A549 (cell line): Measurements from ENCODE around the gene TBC1D14. TPM values are rescaled to one million over a fixed set of nuclear protein-coding genes. Genes with fewer than 3 reads are reported as not detected.

Experiments used
- ATAC-seq, 2 experiments: fragments of 200-7000 bp in 1 of 2; fragments of >200 bp in 1 of 2; cut with Nextera tagmentation in 1 of 2; cut with Tn5 transposase in 1 of 2; 3 replicates each; pipeline versions ENCODE4 v1.8.0 to v1.9.1; 2018 to 2020; ENCODE audit warnings: mild to moderate bottlenecking in 1 of 2, moderate library complexity in 1 of 2
- CTCF ChIA-PET: fragments of 300-600 bp; sonication (Branson Sonifier 250); formaldehyde crosslinking; extraction: SDS; loops from one replicate; lab custom pipeline; 2021; ENCODE audit warnings: antibody characterized with exemption, inconsistent platforms; lab: Yijun Ruan, JAX
- POLR2A ChIA-PET: fragments of 350-600 bp; formaldehyde crosslinking; extraction: SDS; loops from one replicate; lab custom pipeline; 2021; ENCODE audit warnings: antibody characterized with exemption, inconsistent platforms; lab: Yijun Ruan, JAX
- DNase-seq, 2 experiments: peaks; one replicate each; pipeline versions ENCODE4 v3.0.0 to v3.0.0-alpha.2; 2011 to 2016; ENCODE audit warnings: low read depth in 1 of 2, low spot score in 1 of 2
- FAIRE-seq: peaks from 2 replicates; lab custom pipeline; 2011; peaks lifted over from hg19 to GRCh38; lab: Jason Lieb, UNC
- H3K27ac ChIP-seq, 2 experiments: fragments of >200 bp; sonication (Bioruptor Twin); formaldehyde crosslinking; 3 replicates each; pipeline ENCODE4 v1.5.1; 2016 to 2017
- H3K4me1 ChIP-seq: fragments of >200 bp; sonication (Bioruptor Twin); formaldehyde crosslinking; 3 replicates; pipeline ENCODE4 v1.6.1; 2016
- H3K4me2 ChIP-seq: fragments of >200 bp; sonication (Bioruptor Twin); formaldehyde crosslinking; 3 replicates; pipeline ENCODE4 v1.6.1; 2016
- H3K4me3 ChIP-seq: fragments of >200 bp; sonication (Bioruptor Twin); formaldehyde crosslinking; 3 replicates; pipeline ENCODE4 v1.5.1; 2016
- H3K9me3 ChIP-seq: fragments of >200 bp; sonication (Bioruptor Twin); formaldehyde crosslinking; 3 replicates; pipeline ENCODE4 v1.6.1; 2016
- BCL3 ChIP-seq: fragments of >200 bp; sonication (Bioruptor Twin); formaldehyde crosslinking; IDR thresholded peaks from 3 replicates; pipeline ENCODE4 v1.6.1; 2016
- BHLHE40 ChIP-seq: IDR thresholded peaks from 2 replicates; pipeline ENCODE4 v1.6.1; 2012; ENCODE audit warnings: low read depth, low read length, inconsistent platforms
- CBX2 ChIP-seq: fragments of 200-600 bp; sonication (generic); IDR thresholded peaks from 2 replicates; pipeline ENCODE4 v1.6.1; 2016; ENCODE audit warnings: low read depth, mild to moderate bottlenecking, borderline replicate concordance
- EHF ChIP-seq: fragments of 250-450 bp; sonication (Bioruptor Pico); IDR thresholded peaks from 2 replicates; pipeline ENCODE4 v1.5.0; 2020; ENCODE audit warnings: mild to moderate bottlenecking
- EHMT2 ChIP-seq: fragments of 200-600 bp; sonication (generic); IDR thresholded peaks from 2 replicates; pipeline ENCODE4 v1.6.1; 2016; ENCODE audit warnings: antibody characterized with exemption, low read depth, mild to moderate bottlenecking, moderate library complexity
- ELK1 ChIP-seq: fragments of 150-350 bp; IDR thresholded peaks from 2 replicates; pipeline ENCODE4 v1.6.1; 2014; ENCODE audit warnings: low read depth, mild to moderate bottlenecking, low read length
- EP300 ChIP-seq, 2 experiments: fragments of >200 bp; sonication (Bioruptor Twin); formaldehyde crosslinking; IDR thresholded peaks; 2 replicates in 1 of 2; 3 replicates in 1 of 2; pipeline ENCODE4 v1.6.1; 2016 to 2017
- ESRRA ChIP-seq: fragments of 150-350 bp; IDR thresholded peaks from 2 replicates; pipeline ENCODE4 v1.6.1; 2014; ENCODE audit warnings: mild to moderate bottlenecking, low read length, borderline replicate concordance
- FOSB ChIP-seq: fragments of 250-450 bp; sonication (Bioruptor Pico); IDR thresholded peaks from 2 replicates; pipeline ENCODE4 v1.5.0; 2020; ENCODE audit warnings: mild to moderate bottlenecking, moderate library complexity
- FOSL2 ChIP-seq, 2 experiments: fragments of 450-650 bp in 1 of 2; fragments of >200 bp in 1 of 2; sonication (Bioruptor Twin) in 1 of 2; formaldehyde crosslinking; IDR thresholded peaks; 2 replicates each; pipeline versions ENCODE4 v1.5.0 to v1.6.1; 2016 to 2020; ENCODE audit warnings: mild to moderate bottlenecking in 1 of 2, moderate library complexity in 1 of 2
- GATA3 ChIP-seq: IDR thresholded peaks from 2 replicates; pipeline ENCODE4 v1.6.1; 2012; ENCODE audit warnings: borderline replicate concordance
- HES2 ChIP-seq: fragments of >200 bp; sonication (Bioruptor Twin); formaldehyde crosslinking; IDR thresholded peaks from 2 replicates; pipeline ENCODE4 v1.6.1; 2016
- HOXB13 ChIP-seq: fragments of 250-450 bp; sonication (Bioruptor Pico); IDR thresholded peaks from 2 replicates; pipeline ENCODE4 v1.5.0; 2020; ENCODE audit warnings: low read depth, mild to moderate bottlenecking, moderate library complexity
- HOXB5 ChIP-seq: fragments of 250-450 bp; sonication (Bioruptor Pico); IDR thresholded peaks from 2 replicates; pipeline ENCODE4 v1.5.0; 2020; ENCODE audit warnings: mild to moderate bottlenecking, moderate library complexity
- JUN ChIP-seq, 2 experiments: fragments of >200 bp; sonication (Bioruptor Twin); formaldehyde crosslinking; IDR thresholded peaks; 2 replicates in 1 of 2; 3 replicates in 1 of 2; pipeline ENCODE4 v1.6.1; 2016 to 2017
- JUNB ChIP-seq: fragments of >200 bp; sonication (Bioruptor Twin); formaldehyde crosslinking; IDR thresholded peaks from 2 replicates; pipeline ENCODE4 v1.6.1; 2016
- KDM1A ChIP-seq: fragments of 200-600 bp; sonication (generic); IDR thresholded peaks from 2 replicates; pipeline ENCODE4 v1.6.1; 2016; ENCODE audit warnings: low read depth, mild to moderate bottlenecking
- KDM5A ChIP-seq: fragments of 200-600 bp; sonication (generic); IDR thresholded peaks from 2 replicates; pipeline ENCODE4 v1.6.1; 2016; ENCODE audit warnings: antibody characterized with exemption, mild to moderate bottlenecking
- MAX ChIP-seq: IDR thresholded peaks from 2 replicates; pipeline ENCODE4 v1.6.1; 2012
- NFE2L2 ChIP-seq: fragments of 150-350 bp; conservative IDR thresholded peaks from 2 replicates; pipeline ENCODE4 v1.6.1; 2014; ENCODE audit warnings: low read length
- NR3C1 ChIP-seq: fragments of >200 bp; sonication (Bioruptor Twin); formaldehyde crosslinking; IDR thresholded peaks from 3 replicates; pipeline ENCODE4 v1.6.1; 2017
- PBX3 ChIP-seq: IDR thresholded peaks from 2 replicates; pipeline ENCODE4 v1.6.1; 2012
- POLR2AphosphoS2 ChIP-seq: conservative IDR thresholded peaks from 2 replicates; pipeline ENCODE4 v1.6.1; 2012; ENCODE audit warnings: low read length, improper control_type of control experiment, inconsistent platforms
- RAD21 ChIP-seq, 2 experiments: fragments of >200 bp in 1 of 2; sonication (Bioruptor Twin) in 1 of 2; formaldehyde crosslinking in 1 of 2; IDR thresholded peaks in 1 of 2; conservative IDR thresholded peaks in 1 of 2; 2 replicates in 1 of 2; 3 replicates in 1 of 2; pipeline ENCODE4 v1.6.1; 2012 to 2018; ENCODE audit warnings: inconsistent platforms in 1 of 2
- RCOR1 ChIP-seq: fragments of 150-350 bp; IDR thresholded peaks from 2 replicates; pipeline ENCODE4 v1.6.1; 2014; ENCODE audit warnings: antibody characterized with exemption, low read length, low read depth
- SMC3 ChIP-seq: fragments of >200 bp; sonication (Bioruptor Twin); formaldehyde crosslinking; IDR thresholded peaks from 3 replicates; pipeline ENCODE4 v1.6.1; 2018; ENCODE audit warnings: inconsistent platforms
- SREBF2 ChIP-seq: fragments of 450-650 bp; IDR thresholded peaks from 2 replicates; pipeline ENCODE4 v1.6.1; 2014; ENCODE audit warnings: mild to moderate bottlenecking, moderate library complexity
- TFCP2L1 ChIP-seq: fragments of 250-450 bp; sonication (Bioruptor Pico); IDR thresholded peaks from 2 replicates; pipeline ENCODE4 v1.5.0; 2021; ENCODE audit warnings: mild to moderate bottlenecking
- ZC3H11A ChIP-seq: fragments of 450-650 bp; IDR thresholded peaks from 2 replicates; pipeline ENCODE4 v1.6.1; 2014; ENCODE audit warnings: antibody characterized with exemption, mild to moderate bottlenecking
- ZNF302 ChIP-seq: fragments of 250-450 bp; sonication (Bioruptor Pico); IDR thresholded peaks from 2 replicates; pipeline ENCODE4 v1.9.0; 2021; ENCODE audit warnings: inconsistent platforms, mild to moderate bottlenecking, moderate library complexity
- WGBS: methylation state at CpG from one replicate; pipeline ENCODE4 v1.1.6; 2017; ENCODE audit errors: missing lambda C conversion rate; 5-methylcytosine and 5-hydroxymethylcytosine counted together
- polyA plus RNA-seq, 4 experiments: library from polyadenylated mRNA; depleted of rRNA in 3 of 4; stranded (reverse); fragments of >200 nt; fragmentation: RNase III in 1 of 4; extraction: RNeasy Plus Mini Kit Qiagen cat#74134 plus additional on column Dnase treatment in 1 of 4; gene quantifications; 2 replicates in 3 of 4; 3 replicates in 1 of 4; pipeline ENCODE4 v1.2.3, GENCODE V29; 2011 to 2017

Gene TBC1D14
- polyA plus RNA-seq, 2 of the 4 experiments (the other 2 are of a cell fraction), result 30.2 to 39.0 TPM

- TF ChIP-seq ZC3H11A, result no peak
Measured at GRCh38 chr4:7023901-7024300, 114.3 kb downstream of the TBC1D14 start (continued).

- no peak overlapping the region; a peak in 1 of 6 replicates for H3K27ac ChIP-seq
- H3K9me3 ChIP-seq, result no peaks in the 10 kb centered on the region
- H3K4me1 ChIP-seq, result peaks cover 47% of the 10 kb centered on the region
- DNase-seq, result no peak
- no peak overlapping the region for H3K4me2 ChIP-seq
- no peak for FAIRE-seq
- H3K4me3 ChIP-seq, result no peak overlapping the region
- TF ChIP-seq NFE2L2 (no peak), HOXB5 (no peak), ZNF302 (no peak), RCOR1 (no peak), FOSB (CRISPR knock-in tag) (no peak), KDM1A (no peak), BCL3 (no peak), CBX2 (no peak), KDM5A (no peak), ELK1 (no peak), SMC3 (no peak), TFCP2L1 (no peak), FOSL2 (IDR thresholded peaks at IDR 0.05) (no peak), FOSL2 (CRISPR knock-in tag; IDR thresholded peaks at IDR 0.05) (no peak), JUNB (no peak), POLR2AphosphoS2 (no peak), PBX3 (no peak), ESRRA (no peak), HOXB13 (no peak), GATA3 (no peak), SREBF2 (no peak)
- TF ChIP-seq, all 56 proteins: peak for 0
- ATAC-seq, result no peak
- WGBS, result 90% methylated on average over 16 of the region's 19 CpGs
- POLR2A ChIA-PET, result no interaction called here
- CTCF ChIA-PET, result interaction anchor here (2.8 kb wide), 2 partner anchors 10 to 46 kb away, joined by 8 to 10 read pairs; no protein-coding TSS in a partner anchor
Measured at GRCh38 chr4:7024336-7024890, 114.8 kb downstream of the TBC1D14 start.

GRCh38 chr4:7025040-7025602 is 115.5 kb downstream of the TBC1D14 start:
- ChIA-PET CTCF (interaction anchor here (0.5 to 2.8 kb wide), 2 partner anchors 31 to 45 kb away, joined by 4 to 10 read pairs; no protein-coding TSS in a partner anchor), POLR2A (no interaction called here)
- no peak for ATAC-seq
- FAIRE-seq, result no peak
- Histone ChIP-seq H3K4me1 (peaks cover 42% of the 10 kb centered on the region), H3K27ac (no peak overlapping the region), H3K4me3 (no peak overlapping the region), H3K9me3 (no peaks in the 10 kb centered on the region), H3K4me2 (no peak overlapping the region)
- 89% methylated on average over 25 of the region's 28 CpGs for WGBS
- DNase-seq, result no peak
- no peak for TF ChIP-seq BHLHE40
- TF ChIP-seq NR3C1, result no peak
- TF ChIP-seq JUN (IDR thresholded peaks at IDR 0.05), result no peak
- no peak for TF ChIP-seq SREBF2
- TF ChIP-seq CBX2, result no peak
- TF ChIP-seq EP300 (IDR thresholded peaks at IDR 0.05), result no peak
- TF ChIP-seq MAX, result no peak
- TF ChIP-seq ESRRA, result no peak
- no peak for TF ChIP-seq HES2
- no peak for TF ChIP-seq KDM1A
- no peak for TF ChIP-seq JUNB
- TF ChIP-seq EHF (CRISPR knock-in tag), result no peak
- no peak for TF ChIP-seq NFE2L2
- TF ChIP-seq BCL3, result no peak
- no peak for TF ChIP-seq RAD21 (conservative IDR thresholded peaks at IDR 0.05 in 1 of 2, IDR thresholded peaks at IDR 0.05 in 1 of 2)
- TF ChIP-seq EHMT2, result no peak
